Endothelial cell (in vitro differentiated cells): ENCODE data around the gene UBASH3B. TPM values are rescaled to one million over a fixed set of nuclear protein-coding genes. Genes with fewer than 3 reads are reported as not detected.
A peak's percentile ranks its signal among the peaks of the same experiment; 100 is the strongest.

Experiments used
- DNase-seq: peaks from one replicate; pipeline ENCODE4 v3.0.0; 2021; ENCODE audit warnings: low spot score
- H3K27ac Mint-ChIP-seq: one replicate; pipeline ENCODE4 v1.8.0; 2021; ENCODE audit warnings: mixed read lengths, inconsistent platforms; ENCODE audit not compliant: unreplicated experiment
- H3K27me3 Mint-ChIP-seq: one replicate; pipeline ENCODE4 v1.8.0; 2021; ENCODE audit warnings: mild to moderate bottlenecking, moderate library complexity, mixed read lengths, inconsistent platforms; ENCODE audit not compliant: unreplicated experiment
- H3K36me3 Mint-ChIP-seq: one replicate; pipeline ENCODE4 v1.8.0; 2021; ENCODE audit warnings: mild to moderate bottlenecking, low read depth, mixed read lengths, inconsistent platforms; ENCODE audit not compliant: unreplicated experiment
- H3K4me1 Mint-ChIP-seq: one replicate; pipeline ENCODE4 v1.8.0; 2021; ENCODE audit warnings: mild to moderate bottlenecking, mixed read lengths, inconsistent platforms; ENCODE audit not compliant: unreplicated experiment
- H3K4me3 Mint-ChIP-seq: one replicate; pipeline ENCODE4 v1.8.0; 2021; ENCODE audit warnings: mild to moderate bottlenecking, mixed read lengths, inconsistent platforms; ENCODE audit not compliant: unreplicated experiment
- H3K9me3 Mint-ChIP-seq: one replicate; pipeline ENCODE4 v1.8.0; 2021; ENCODE audit warnings: mixed read lengths, inconsistent platforms; ENCODE audit not compliant: unreplicated experiment
- total RNA-seq: library from RNA; stranded (reverse); fragmentation: NEBNext Ultra II Directional; extraction: Animal tissue kit (Norgen Biotek cat#: 25700); gene quantifications from one replicate; pipeline ENCODE4 v1.2.1, GENCODE V29; 2021; ENCODE audit not compliant: unreplicated experiment
- TF ChIP-seq, protein P1 (sequence below): fragments of 200-600 bp; sonication (generic); IDR thresholded peaks from one replicate; pipeline ENCODE4 v1.5.0; 2021; ENCODE audit warnings: antibody characterized with exemption; ENCODE audit not compliant: unreplicated experiment

UBASH3B gene
- total RNA-seq, 1 donor from 2014 or later = 43.3 TPM

DNA sequence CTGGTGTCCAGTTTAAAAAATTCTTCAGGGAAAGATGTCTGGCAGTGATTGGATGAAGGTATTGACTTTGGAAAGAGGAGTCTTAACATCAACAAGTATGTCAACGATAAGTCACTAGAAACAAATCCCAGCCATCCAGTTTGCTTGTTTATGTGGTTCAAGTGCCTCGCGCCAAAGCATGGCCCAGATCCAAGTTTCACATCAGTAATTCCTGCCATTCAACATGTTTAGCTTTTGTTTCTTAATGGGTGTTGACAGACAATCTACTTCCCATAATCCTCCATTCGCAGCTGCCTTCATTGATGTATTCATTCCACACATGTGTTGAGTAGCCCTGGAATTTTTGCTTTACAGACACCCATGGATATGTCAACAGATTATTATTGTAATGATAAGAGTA lies 77.8 kb downstream of the UBASH3B start:
- Mint-ChIP-seq H3K9me3 (no peaks in the 10 kb centered on the region), H3K4me3 (no peak overlapping the region), H3K36me3 (peaks cover 3% of the 10 kb centered on the region), H3K27me3 (peaks cover 6% of the 10 kb centered on the region), H3K27ac (no peak overlapping the region), H3K4me1 (peaks cover 27% of the 10 kb centered on the region)
- no peak for DNase-seq
- TF ChIP-seq, protein P1, sequence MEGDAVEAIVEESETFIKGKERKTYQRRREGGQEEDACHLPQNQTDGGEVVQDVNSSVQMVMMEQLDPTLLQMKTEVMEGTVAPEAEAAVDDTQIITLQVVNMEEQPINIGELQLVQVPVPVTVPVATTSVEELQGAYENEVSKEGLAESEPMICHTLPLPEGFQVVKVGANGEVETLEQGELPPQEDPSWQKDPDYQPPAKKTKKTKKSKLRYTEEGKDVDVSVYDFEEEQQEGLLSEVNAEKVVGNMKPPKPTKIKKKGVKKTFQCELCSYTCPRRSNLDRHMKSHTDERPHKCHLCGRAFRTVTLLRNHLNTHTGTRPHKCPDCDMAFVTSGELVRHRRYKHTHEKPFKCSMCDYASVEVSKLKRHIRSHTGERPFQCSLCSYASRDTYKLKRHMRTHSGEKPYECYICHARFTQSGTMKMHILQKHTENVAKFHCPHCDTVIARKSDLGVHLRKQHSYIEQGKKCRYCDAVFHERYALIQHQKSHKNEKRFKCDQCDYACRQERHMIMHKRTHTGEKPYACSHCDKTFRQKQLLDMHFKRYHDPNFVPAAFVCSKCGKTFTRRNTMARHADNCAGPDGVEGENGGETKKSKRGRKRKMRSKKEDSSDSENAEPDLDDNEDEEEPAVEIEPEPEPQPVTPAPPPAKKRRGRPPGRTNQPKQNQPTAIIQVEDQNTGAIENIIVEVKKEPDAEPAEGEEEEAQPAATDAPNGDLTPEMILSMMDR = no peak

DNA sequence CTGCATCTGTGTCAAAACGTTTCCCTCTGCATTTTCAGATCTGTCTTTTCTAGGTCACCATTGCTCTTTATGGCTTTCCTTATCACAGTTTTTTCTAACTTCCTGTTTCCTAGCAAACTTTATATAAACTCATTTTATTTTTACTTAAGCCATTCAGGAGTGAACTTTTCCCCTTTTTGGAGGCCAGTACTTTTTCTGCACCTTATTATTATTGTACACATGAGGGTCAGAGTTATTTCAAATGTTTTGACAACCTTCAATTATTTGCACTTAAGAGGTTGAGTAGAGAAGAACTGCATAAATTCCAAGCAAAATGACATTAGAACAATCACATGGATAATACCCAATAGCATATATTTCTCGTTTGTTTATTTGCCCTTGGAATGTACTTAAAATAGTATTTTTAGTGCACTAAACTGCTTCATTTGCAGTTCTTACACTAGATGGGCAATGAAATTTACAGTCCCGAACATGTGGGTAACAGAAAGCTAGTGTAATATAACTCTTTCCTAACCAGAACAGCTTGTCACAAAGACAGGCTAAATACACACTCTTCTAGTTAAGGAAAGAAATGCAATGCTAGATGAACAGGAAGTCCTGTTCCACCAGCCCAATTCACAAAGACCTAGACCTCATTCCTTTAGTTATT lies 79.5 kb downstream of the UBASH3B start:
- Mint-ChIP-seq H3K4me1 (peaks cover 30% of the 10 kb centered on the region), H3K9me3 (no peaks in the 10 kb centered on the region), H3K27me3 (peaks cover 6% of the 10 kb centered on the region), H3K4me3 (no peak overlapping the region), H3K27ac (no peak overlapping the region), H3K36me3 (peaks cover 3% of the 10 kb centered on the region)
- TF ChIP-seq, protein P1 = no peak
- no peak for DNase-seq

DNA sequence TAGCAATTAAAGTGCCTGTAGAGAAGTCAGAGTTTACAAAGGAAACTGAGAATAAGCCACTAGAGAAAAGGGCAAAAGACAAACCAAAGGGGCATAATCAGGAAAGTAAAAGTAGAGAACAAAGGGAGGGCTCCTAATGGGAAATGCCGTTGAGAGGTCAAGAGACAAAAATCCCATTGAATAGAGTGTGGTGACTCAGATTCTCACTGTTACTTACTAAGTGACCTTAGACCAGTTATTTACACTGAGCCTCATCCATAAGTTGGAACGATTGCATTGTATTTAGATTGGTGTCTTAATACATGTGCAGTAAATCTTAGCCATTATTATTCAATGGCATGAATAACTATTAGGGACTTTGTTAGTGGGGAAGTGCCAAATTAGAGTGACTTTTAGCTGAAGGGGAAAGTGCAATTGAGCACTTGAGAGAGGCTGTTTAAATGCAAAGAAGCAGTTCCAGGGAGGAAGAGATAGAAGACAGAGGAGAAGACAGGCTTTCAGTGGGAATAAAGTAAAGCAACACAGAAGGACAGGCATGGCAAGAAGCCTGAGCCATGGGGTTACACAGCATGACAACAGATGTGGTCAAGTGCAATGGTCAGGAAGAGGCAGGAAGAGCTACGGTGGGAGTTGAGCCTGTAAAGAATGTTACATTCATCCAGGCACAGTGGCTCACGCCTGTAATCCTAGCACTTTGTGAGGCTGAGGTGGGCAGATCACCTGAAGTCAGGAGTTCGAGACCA lies 82.6 kb downstream of the UBASH3B start:
- Mint-ChIP-seq H3K36me3 (no peaks in the 10 kb centered on the region), H3K9me3 (no peaks in the 10 kb centered on the region), H3K27ac (no peak overlapping the region), H3K27me3 (peaks cover 2% of the 10 kb centered on the region), H3K4me1 (peaks cover 25% of the 10 kb centered on the region), H3K4me3 (no peak overlapping the region)
- TF ChIP-seq, protein P1 = no peak
- no peak for DNase-seq

DNA sequence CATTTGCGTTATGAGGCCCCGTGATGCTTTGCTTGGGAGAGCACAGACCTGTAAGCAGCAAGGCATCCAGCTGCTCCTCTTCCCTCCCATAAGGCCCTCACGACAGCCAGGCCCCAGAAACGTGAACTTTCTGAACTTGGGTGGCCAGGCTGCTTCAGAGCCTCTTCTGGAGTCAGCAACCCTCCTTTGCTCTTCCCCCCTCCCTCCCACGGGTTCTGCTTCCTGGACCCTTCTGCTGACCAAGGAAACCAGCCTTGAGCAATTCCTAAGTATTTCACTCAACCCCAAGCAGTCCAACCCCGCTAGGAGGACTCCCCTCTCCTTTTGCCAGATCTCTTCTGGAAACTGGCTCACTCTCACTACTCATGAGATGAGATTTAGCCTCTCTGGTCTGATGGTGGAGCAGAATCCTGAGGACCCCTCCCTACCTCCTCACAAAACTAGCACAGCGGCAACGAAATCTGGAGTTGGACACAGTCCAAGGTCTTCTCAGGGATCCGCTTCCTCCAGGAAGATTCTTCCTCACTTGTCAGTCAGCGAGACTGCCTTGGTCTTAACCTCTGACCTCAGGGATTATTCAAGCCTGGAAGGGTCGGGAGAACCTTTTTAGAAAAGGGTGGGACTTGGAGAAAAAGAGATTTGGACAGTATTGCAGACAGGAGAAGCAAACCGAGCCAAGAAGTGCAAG lies 86.2 kb downstream of the UBASH3B start:
- no peak for DNase-seq
- Mint-ChIP-seq H3K9me3 (no peaks in the 10 kb centered on the region), H3K4me3 (no peak overlapping the region), H3K27ac (peak overlapping the region; percentile 58), H3K4me1 (peaks cover 34% of the 10 kb centered on the region), H3K36me3 (no peaks in the 10 kb centered on the region), H3K27me3 (peaks cover 2% of the 10 kb centered on the region)
- TF ChIP-seq, protein P1 = no peak
